Measurements from ENCODE around the gene HECTD3. TPM values are rescaled to one million over a fixed set of nuclear protein-coding genes. Genes with fewer than 3 reads are reported as not detected.

The HECTD3 gene
- total and polyA plus RNA-seq, 9 of the 15 experiments (the other 6 are each of a cell fraction or from before 2014, with no cell fraction given): 6.3 to 50.8 (median 18.9) TPM

Other genes starting within 250 kb of the HECTD3 start
Only the 7 nearest of the 9 such genes appear.
- gene PLK3, start 210.9 kb downstream of the HECTD3 start, total RNA-seq (2014; rRNA removed): 15.3 and 17.4 TPM in 2 replicates
- gene PLK3, start 210.9 kb downstream of the HECTD3 start, total RNA-seq (2014; rRNA removed; fragmentation: Illumina TruSeq; extraction: Trizol): 5.2 and 6.6 TPM in 2 replicates
- gene PLK3, start 210.9 kb downstream of the HECTD3 start, total RNA-seq (2015; rRNA removed; fragmentation: Illumina TruSeq; extraction: Trizol): 5.8 and 7.7 TPM in 2 replicates
- 17.9 and 19.3 TPM in 2 replicates for gene PLK3, start 210.9 kb downstream of the HECTD3 start, total RNA-seq (2021)
- gene PLK3, start 210.9 kb downstream of the HECTD3 start, polyA plus RNA-seq (2011; rRNA removed): 11.0 and 15.5 TPM in 2 replicates
- 12.2 and 14.0 TPM in 2 replicates for gene PLK3, start 210.9 kb downstream of the HECTD3 start, polyA plus RNA-seq (2014; fragmentation: Illumina TruSeq; extraction: Trizol)
- gene PLK3, start 210.9 kb downstream of the HECTD3 start, polyA plus RNA-seq (2014; fragmentation: Nextera tagmentation; extraction: Ambion mirVana): 1 to 10 TPM in 1 of 2 experiments, under 1 TPM in 1; 0.52 to 1.9 TPM
- gene PLK3, start 210.9 kb downstream of the HECTD3 start, polyA plus RNA-seq (2014; rRNA removed): 22.7 and 24.2 TPM in 2 replicates
- 0.73 TPM in 1 of 2 replicates, not detected in the other for gene DYNLT4, start 204.0 kb downstream of the HECTD3 start, total RNA-seq (2014; rRNA removed)
- gene DYNLT4, start 204.0 kb downstream of the HECTD3 start, total RNA-seq (2014; rRNA removed; fragmentation: Illumina TruSeq; extraction: Trizol): not detected in 2 replicates
- gene DYNLT4, start 204.0 kb downstream of the HECTD3 start, total RNA-seq (2015; rRNA removed; fragmentation: Illumina TruSeq; extraction: Trizol): not detected in 2 replicates
- gene DYNLT4, start 204.0 kb downstream of the HECTD3 start, total RNA-seq (2021): 0.29 TPM in 1 of 2 replicates, not detected in the other
- 0.11 TPM in 1 of 2 replicates, not detected in the other for gene DYNLT4, start 204.0 kb downstream of the HECTD3 start, polyA plus RNA-seq (2011; rRNA removed)
- gene DYNLT4, start 204.0 kb downstream of the HECTD3 start, polyA plus RNA-seq (2014; fragmentation: Illumina TruSeq; extraction: Trizol): not detected in 2 replicates
- gene DYNLT4, start 204.0 kb downstream of the HECTD3 start, polyA plus RNA-seq (2014; fragmentation: Nextera tagmentation; extraction: Ambion mirVana): not detected
- not detected in 2 replicates for gene DYNLT4, start 204.0 kb downstream of the HECTD3 start, polyA plus RNA-seq (2014; rRNA removed)
- gene BTBD19, start 202.8 kb downstream of the HECTD3 start, total RNA-seq (2014; rRNA removed): 0.73 and 1.5 TPM in 2 replicates
- 0.32 and 0.76 TPM in 2 replicates for gene BTBD19, start 202.8 kb downstream of the HECTD3 start, total RNA-seq (2014; rRNA removed; fragmentation: Illumina TruSeq; extraction: Trizol)
- 0.41 and 0.72 TPM in 2 replicates for gene BTBD19, start 202.8 kb downstream of the HECTD3 start, total RNA-seq (2015; rRNA removed; fragmentation: Illumina TruSeq; extraction: Trizol)
- 1.7 and 2.0 TPM in 2 replicates for gene BTBD19, start 202.8 kb downstream of the HECTD3 start, total RNA-seq (2021)
- gene BTBD19, start 202.8 kb downstream of the HECTD3 start, polyA plus RNA-seq (2011; rRNA removed): 1.4 and 1.5 TPM in 2 replicates
- gene BTBD19, start 202.8 kb downstream of the HECTD3 start, polyA plus RNA-seq (2014; fragmentation: Illumina TruSeq; extraction: Trizol): 0.95 and 1.4 TPM in 2 replicates
- under 1 TPM; 0.22 to 0.38 TPM for gene BTBD19, start 202.8 kb downstream of the HECTD3 start, polyA plus RNA-seq (2014; fragmentation: Nextera tagmentation; extraction: Ambion mirVana)
- 1.8 and 1.9 TPM in 2 replicates for gene BTBD19, start 202.8 kb downstream of the HECTD3 start, polyA plus RNA-seq (2014; rRNA removed)
- gene PTCH2, start 168.1 kb downstream of the HECTD3 start, total RNA-seq (2014; rRNA removed): 0.16 TPM in 1 of 2 replicates, not detected in the other
- gene PTCH2, start 168.1 kb downstream of the HECTD3 start, total RNA-seq (2014; rRNA removed; fragmentation: Illumina TruSeq; extraction: Trizol): 16.8 and 20.5 TPM in 2 replicates
- gene PTCH2, start 168.1 kb downstream of the HECTD3 start, total RNA-seq (2015; rRNA removed; fragmentation: Illumina TruSeq; extraction: Trizol): 21.5 and 27.3 TPM in 2 replicates
- 3.0 TPM in 2 replicates for gene PTCH2, start 168.1 kb downstream of the HECTD3 start, total RNA-seq (2021)
- 0.25 and 0.51 TPM in 2 replicates for gene PTCH2, start 168.1 kb downstream of the HECTD3 start, polyA plus RNA-seq (2011; rRNA removed)
- 0.33 and 0.35 TPM in 2 replicates for gene PTCH2, start 168.1 kb downstream of the HECTD3 start, polyA plus RNA-seq (2014; fragmentation: Illumina TruSeq; extraction: Trizol)
- under 1 TPM; 0.15 to 0.25 TPM for gene PTCH2, start 168.1 kb downstream of the HECTD3 start, polyA plus RNA-seq (2014; fragmentation: Nextera tagmentation; extraction: Ambion mirVana)
- gene PTCH2, start 168.1 kb downstream of the HECTD3 start, polyA plus RNA-seq (2014; rRNA removed): 0.39 and 0.64 TPM in 2 replicates
- 94.5 and 101 TPM in 2 replicates for gene EIF2B3, start 24.7 kb downstream of the HECTD3 start, total RNA-seq (2014; rRNA removed)
- gene EIF2B3, start 24.7 kb downstream of the HECTD3 start, total RNA-seq (2014; rRNA removed; fragmentation: Illumina TruSeq; extraction: Trizol): 184 and 199 TPM in 2 replicates
- gene EIF2B3, start 24.7 kb downstream of the HECTD3 start, total RNA-seq (2015; rRNA removed; fragmentation: Illumina TruSeq; extraction: Trizol): 141 and 149 TPM in 2 replicates
- gene EIF2B3, start 24.7 kb downstream of the HECTD3 start, total RNA-seq (2021): 124 and 127 TPM in 2 replicates
- 119 and 161 TPM in 2 replicates for gene EIF2B3, start 24.7 kb downstream of the HECTD3 start, polyA plus RNA-seq (2011; rRNA removed)
- gene EIF2B3, start 24.7 kb downstream of the HECTD3 start, polyA plus RNA-seq (2014; fragmentation: Illumina TruSeq; extraction: Trizol): 128 and 148 TPM in 2 replicates
- gene EIF2B3, start 24.7 kb downstream of the HECTD3 start, polyA plus RNA-seq (2014; fragmentation: Nextera tagmentation; extraction: Ambion mirVana): 100 to 1,000 TPM; 393 to 523 TPM
- gene EIF2B3, start 24.7 kb downstream of the HECTD3 start, polyA plus RNA-seq (2014; rRNA removed): 118 and 121 TPM in 2 replicates
- gene UROD, start 930 bp upstream of the HECTD3 start, total RNA-seq (2014; rRNA removed): 781 and 785 TPM in 2 replicates
- gene UROD, start 930 bp upstream of the HECTD3 start, total RNA-seq (2014; rRNA removed; fragmentation: Illumina TruSeq; extraction: Trizol): 415 and 533 TPM in 2 replicates
- 534 and 555 TPM in 2 replicates for gene UROD, start 930 bp upstream of the HECTD3 start, total RNA-seq (2015; rRNA removed; fragmentation: Illumina TruSeq; extraction: Trizol)
- gene UROD, start 930 bp upstream of the HECTD3 start, total RNA-seq (2021): 636 and 644 TPM in 2 replicates
- 1,018 and 1,100 TPM in 2 replicates for gene UROD, start 930 bp upstream of the HECTD3 start, polyA plus RNA-seq (2011; rRNA removed)
- 977 and 1,110 TPM in 2 replicates for gene UROD, start 930 bp upstream of the HECTD3 start, polyA plus RNA-seq (2014; fragmentation: Illumina TruSeq; extraction: Trizol)
- gene UROD, start 930 bp upstream of the HECTD3 start, polyA plus RNA-seq (2014; fragmentation: Nextera tagmentation; extraction: Ambion mirVana): 1,000 to 10,000 TPM; 2,545 to 2,933 TPM
- gene UROD, start 930 bp upstream of the HECTD3 start, polyA plus RNA-seq (2014; rRNA removed): 1,156 and 1,201 TPM in 2 replicates
- gene ZSWIM5, start 195.3 kb upstream of the HECTD3 start, total RNA-seq (2014; rRNA removed): under 0.01 and 0.08 TPM in 2 replicates
- 0.04 TPM in 1 of 2 replicates, not detected in the other for gene ZSWIM5, start 195.3 kb upstream of the HECTD3 start, total RNA-seq (2014; rRNA removed; fragmentation: Illumina TruSeq; extraction: Trizol)
- 0.04 TPM in 2 replicates for gene ZSWIM5, start 195.3 kb upstream of the HECTD3 start, total RNA-seq (2015; rRNA removed; fragmentation: Illumina TruSeq; extraction: Trizol)
- 0.07 and 0.22 TPM in 2 replicates for gene ZSWIM5, start 195.3 kb upstream of the HECTD3 start, total RNA-seq (2021)
- 0.01 TPM in 1 of 2 replicates, not detected in the other for gene ZSWIM5, start 195.3 kb upstream of the HECTD3 start, polyA plus RNA-seq (2011; rRNA removed)
- 0.03 TPM in 1 of 2 replicates, not detected in the other for gene ZSWIM5, start 195.3 kb upstream of the HECTD3 start, polyA plus RNA-seq (2014; fragmentation: Illumina TruSeq; extraction: Trizol)
- gene ZSWIM5, start 195.3 kb upstream of the HECTD3 start, polyA plus RNA-seq (2014; fragmentation: Nextera tagmentation; extraction: Ambion mirVana): not detected
- gene ZSWIM5, start 195.3 kb upstream of the HECTD3 start, polyA plus RNA-seq (2014; rRNA removed): 0.03 TPM in 1 of 2 replicates, not detected in the other